Neuronal stem cell (in vitro differentiated cells): ENCODE measurements around the gene CLDN24.
A peak's percentile ranks its signal among the peaks of the same experiment; 100 is the strongest.

ENCODE experiments used
- DNase-seq: peaks from one replicate; pipeline ENCODE4 v3.0.0-alpha.2; 2013; ENCODE audit warnings: low spot score
- H2AFZ ChIP-seq: one replicate; pipeline ENCODE4 v1.6.1; 2013; ENCODE audit warnings: mild to moderate bottlenecking, low read length, inconsistent platforms
- H2AK5ac ChIP-seq: 2 replicates; pipeline ENCODE4 v1.6.1; 2013; ENCODE audit warnings: low read depth, mild to moderate bottlenecking, inconsistent platforms, low read length, moderate library complexity, mixed read lengths
- H2BK120ac ChIP-seq: 2 replicates; pipeline ENCODE4 v1.6.1; 2013; ENCODE audit warnings: low read depth, mild to moderate bottlenecking, inconsistent platforms, low read length, moderate library complexity, mixed read lengths
- H2BK12ac ChIP-seq: one replicate; pipeline ENCODE4 v1.6.1; 2013; ENCODE audit warnings: low read length, inconsistent platforms
- H2BK15ac ChIP-seq: 2 replicates; pipeline ENCODE4 v1.6.1; 2013; ENCODE audit warnings: mild to moderate bottlenecking, low read length, inconsistent platforms, mixed read lengths
- H2BK5ac ChIP-seq: one replicate; pipeline ENCODE4 v1.6.1; 2013; ENCODE audit warnings: inconsistent platforms, mild to moderate bottlenecking, low read length, moderate library complexity
- H3K14ac ChIP-seq: one replicate; pipeline ENCODE4 v1.6.1; 2013; ENCODE audit warnings: low read length, inconsistent platforms
- H3K18ac ChIP-seq: 2 replicates; pipeline ENCODE4 v1.6.1; 2013; ENCODE audit warnings: low read length, inconsistent platforms
- H3K23ac ChIP-seq: 2 replicates; pipeline ENCODE4 v1.6.1; 2013; ENCODE audit warnings: low read depth, mild to moderate bottlenecking, mixed read lengths, low read length, inconsistent platforms; ENCODE audit not compliant: poor library complexity
- H3K27ac ChIP-seq: replicated peaks from 3 replicates; pipeline ENCODE4 v1.5.1; 2013; ENCODE audit warnings: low read length, inconsistent platforms
- H3K27me3 ChIP-seq, 3 experiments: 2 replicates each; pipeline ENCODE4 v1.6.1; 2013; ENCODE audit warnings: low read length in 3 of 3, mild to moderate bottlenecking in 2 of 3, inconsistent platforms in 1 of 3, low read depth in 1 of 3, mixed read lengths in 1 of 3, moderate library complexity in 1 of 3; ENCODE audit not compliant: control insufficient read depth in 3 of 3, insufficient read depth in 3 of 3
- H3K36me3 ChIP-seq, 2 donors: replicated peaks in 1 of 2; 2 replicates each; pipeline ENCODE4 v1.6.1; 2013; ENCODE audit warnings: low read length in 2 of 2; ENCODE audit not compliant: control insufficient read depth in 2 of 2, insufficient read depth in 2 of 2
- H3K4ac ChIP-seq: 2 replicates; pipeline ENCODE4 v1.6.1; 2013; ENCODE audit warnings: inconsistent platforms, mild to moderate bottlenecking, low read length, moderate library complexity
- H3K4me1 ChIP-seq, 2 donors: 1 replicate in 1 of 2; 2 replicates in 1 of 2; pipeline ENCODE4 v1.6.1; 2013; ENCODE audit warnings: low read length in 2 of 2, low read depth in 1 of 2; ENCODE audit not compliant: control insufficient read depth in 2 of 2, insufficient read depth in 1 of 2
- H3K4me2 ChIP-seq: one replicate; pipeline ENCODE4 v1.6.1; 2013; ENCODE audit warnings: mild to moderate bottlenecking, low read length, inconsistent platforms; ENCODE audit not compliant: insufficient read depth, poor library complexity, severe bottlenecking
- H3K4me3 ChIP-seq, 2 donors: 2 replicates each; pipeline ENCODE4 v1.5.1; 2013; ENCODE audit warnings: low read length in 2 of 2, mild to moderate bottlenecking in 2 of 2, inconsistent platforms in 1 of 2, moderate library complexity in 1 of 2
- H3K79me1 ChIP-seq: one replicate; pipeline ENCODE4 v1.6.1; 2013; ENCODE audit warnings: low read depth, mild to moderate bottlenecking, inconsistent platforms, low read length, moderate library complexity
- H3K9ac ChIP-seq: one replicate; pipeline ENCODE4 v1.6.1; 2013; ENCODE audit warnings: mild to moderate bottlenecking, low read depth, low read length, inconsistent platforms; ENCODE audit not compliant: poor library complexity
- H3K9me3 ChIP-seq, 2 donors: replicated peaks in 1 of 2; 2 replicates each; pipeline versions ENCODE3 to v1.6.1; 2013; ENCODE audit warnings: low read length in 2 of 2, mild to moderate bottlenecking in 2 of 2, inconsistent platforms in 1 of 2, low read depth in 1 of 2, mixed read lengths in 1 of 2, moderate library complexity in 1 of 2; ENCODE audit not compliant: control insufficient read depth in 2 of 2, insufficient read depth in 1 of 2
- H4K8ac ChIP-seq: one replicate; pipeline ENCODE4 v1.6.1; 2013; ENCODE audit warnings: low read depth, mild to moderate bottlenecking, inconsistent platforms, low read length, moderate library complexity
- H4K91ac ChIP-seq: one replicate; pipeline ENCODE4 v1.6.1; 2013; ENCODE audit warnings: low read length, low read depth, mild to moderate bottlenecking, inconsistent platforms; ENCODE audit not compliant: poor library complexity
- WGBS, 2 donors: extraction: QIAGEN DNeasy Blood & Tissue Kit; methylation state at CpG; one replicate each; pipeline ENCODE4 v1.1.7; 2013; ENCODE audit warnings: missing lambda C conversion rate in 2 of 2, mixed read lengths in 1 of 2; ENCODE audit not compliant: insufficient read length in 2 of 2, insufficient replicate concordance in 1 of 2; ENCODE audit errors: extremely low coverage in 2 of 2; 5-methylcytosine and 5-hydroxymethylcytosine counted together

Gene CLDN24

DNA sequence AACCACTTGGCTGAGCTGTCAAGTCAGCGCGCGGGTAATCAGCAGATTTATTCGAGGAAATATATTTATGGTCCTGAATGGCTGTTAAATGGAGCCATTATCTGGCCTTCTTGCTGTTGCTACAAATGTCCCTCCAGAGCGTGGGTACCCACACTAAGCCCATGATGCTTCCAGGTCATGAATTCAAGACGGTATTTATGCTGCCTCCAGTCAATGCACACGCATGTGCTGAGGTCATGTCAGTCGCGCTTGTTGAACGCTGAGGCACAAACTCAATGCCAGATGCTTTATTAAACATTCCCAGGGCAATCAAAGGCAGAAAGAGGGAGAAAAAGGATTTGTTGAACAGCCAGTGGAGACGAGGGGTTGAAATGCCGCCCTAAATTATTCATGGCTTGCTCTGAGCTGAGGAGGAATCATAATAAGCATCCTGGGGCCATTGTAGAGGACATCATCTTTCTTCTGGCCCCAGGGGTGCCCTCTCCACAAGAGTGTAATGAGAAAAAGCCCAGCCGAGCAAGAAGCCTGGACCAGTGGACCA is 36.1 kb upstream of the CLDN24 start:
- no peaks in the 10 kb centered on the region for H3K36me3 ChIP-seq
- no peak overlapping the region for H3K4ac ChIP-seq
- DNase-seq: no peak
- no peak overlapping the region for H3K18ac ChIP-seq
- no peak overlapping the region for H2BK120ac ChIP-seq
- no peak overlapping the region for H3K14ac ChIP-seq
- H3K9me3 ChIP-seq: peaks cover 0 to 3% of the 10 kb centered on the region in 2 donors
- H3K27ac ChIP-seq: no peak overlapping the region
- H3K79me1 ChIP-seq: no peaks in the 10 kb centered on the region
- no peak overlapping the region for H2BK12ac ChIP-seq
- no peak overlapping the region for H2BK15ac ChIP-seq
- no peak overlapping the region for H4K8ac ChIP-seq
- no peak overlapping the region for H3K9ac ChIP-seq
- H3K4me1 ChIP-seq: peaks cover 2% of the 10 kb centered on the region in 2 donors
- no peak overlapping the region for H2AK5ac ChIP-seq
- H2AFZ ChIP-seq: peak overlapping the region; percentile 36
- H2BK5ac ChIP-seq: no peak overlapping the region
- H3K27me3 ChIP-seq: no peaks in the 10 kb centered on the region
- no peak overlapping the region for H3K23ac ChIP-seq
- H3K4me2 ChIP-seq: no peak overlapping the region
- WGBS, 2 donors: no CpG with 5 or more reads among the region's 13 CpGs
- H4K91ac ChIP-seq: no peak overlapping the region
- H3K4me3 ChIP-seq: no peak overlapping the region

DNA sequence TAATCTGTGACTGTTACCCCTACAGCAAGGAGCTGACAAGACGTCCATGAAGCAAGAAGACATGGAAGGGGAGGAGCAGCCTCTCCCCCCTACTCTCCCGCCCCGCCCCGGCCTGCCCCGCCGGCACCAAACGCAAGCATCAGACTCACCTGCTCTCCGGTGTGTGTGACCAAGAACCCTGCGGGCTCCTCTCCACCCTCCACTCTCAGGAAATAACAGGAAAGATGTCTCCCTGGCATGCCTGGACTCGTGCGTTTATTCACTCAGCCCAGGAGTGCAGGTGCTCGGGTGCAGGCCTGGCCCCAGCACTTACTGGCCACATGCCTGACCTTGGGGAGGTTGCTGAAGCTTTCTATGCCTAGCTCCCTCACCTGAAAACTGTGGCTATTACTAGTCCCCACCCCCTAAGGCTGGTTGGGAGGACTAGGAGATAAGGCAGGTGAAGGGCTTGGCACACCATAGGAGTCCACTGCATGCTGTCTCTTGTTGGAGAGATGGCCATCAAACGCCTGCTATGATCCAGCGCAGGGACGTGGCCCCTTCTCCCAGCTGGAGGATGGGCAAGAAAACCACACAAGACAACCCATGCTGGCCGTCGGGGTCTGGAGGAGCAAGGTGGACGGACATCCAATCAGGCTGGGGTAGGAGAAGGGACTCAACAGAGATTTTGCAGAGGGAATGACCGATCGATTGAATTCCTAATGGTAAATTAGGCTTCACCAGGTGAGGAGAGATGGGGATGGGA is 34.9 kb upstream of the CLDN24 start:
- no peaks in the 10 kb centered on the region for H3K27me3 ChIP-seq

DNA sequence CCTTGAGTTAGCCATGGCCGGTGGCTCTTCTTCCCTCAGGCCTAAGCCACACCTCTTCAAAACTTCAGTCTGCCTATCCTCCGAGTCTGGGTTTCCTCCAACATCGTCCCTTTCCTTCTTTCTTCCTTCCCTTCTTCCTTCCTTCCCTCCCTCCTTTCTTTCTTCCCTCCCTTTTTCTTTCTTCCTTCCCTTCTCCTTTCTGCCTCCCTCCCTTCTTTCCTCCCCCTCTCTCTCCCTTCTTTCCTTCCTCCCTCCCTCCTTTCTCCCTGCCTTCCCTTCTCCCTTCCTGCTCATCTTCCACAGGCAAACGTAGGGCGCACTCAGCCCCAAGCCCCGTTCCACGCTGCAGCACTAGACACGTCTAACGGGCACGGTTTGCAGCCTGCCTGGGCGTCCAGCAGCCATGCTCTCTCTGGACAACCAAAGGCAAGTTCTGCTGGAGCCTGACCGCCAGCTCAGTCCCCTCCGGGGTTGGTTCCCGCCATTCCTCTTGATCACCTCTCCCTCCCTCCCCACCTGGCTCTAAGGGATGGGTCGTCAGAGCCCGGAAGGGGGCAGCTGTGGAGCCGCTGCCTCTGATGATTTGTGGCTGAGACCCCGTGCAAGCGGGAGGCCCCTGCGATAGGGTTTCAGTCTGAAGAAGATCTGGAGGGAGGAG is 34.1 kb upstream of the CLDN24 start:
- no peak for DNase-seq
- Histone ChIP-seq H3K9me3 (peaks cover 0 to 3% of the 10 kb centered on the region in 2 donors), H3K4me3 (no peak overlapping the region), H3K79me1 (no peaks in the 10 kb centered on the region), H3K4ac (no peak overlapping the region), H2BK12ac (no peak overlapping the region), H3K4me1 (peaks cover 0 to 2% of the 10 kb centered on the region in 2 donors), H2BK15ac (no peak overlapping the region), H3K27ac (no peak overlapping the region), H3K27me3 (no peaks in the 10 kb centered on the region), H2AFZ (no peak overlapping the region), H3K18ac (peak overlapping the region; percentile 20), H4K8ac (no peak overlapping the region), H2AK5ac (no peak overlapping the region), H3K4me2 (no peak overlapping the region), H4K91ac (no peak overlapping the region), H3K36me3 (no peaks in the 10 kb centered on the region), H3K14ac (no peak overlapping the region), H2BK5ac (no peak overlapping the region), H2BK120ac (no peak overlapping the region), H3K9ac (no peak overlapping the region), H3K23ac (no peak overlapping the region)
- WGBS, 2 donors: no CpG with 5 or more reads among the region's 20 CpGs

More for the DNA sequence above, 34.9 kb upstream of the CLDN24 start:
- Histone ChIP-seq H4K91ac (no peak overlapping the region), H3K9me3 (peaks cover 0 to 3% of the 10 kb centered on the region in 2 donors), H3K14ac (peak overlapping the region; percentile 9), H3K23ac (no peak overlapping the region), H3K4me2 (no peak overlapping the region), H2BK12ac (no peak overlapping the region), H3K18ac (no peak overlapping the region), H3K4ac (no peak overlapping the region), H3K79me1 (no peaks in the 10 kb centered on the region), H3K4me3 (no peak overlapping the region), H2BK5ac (no peak overlapping the region), H2BK15ac (no peak overlapping the region), H2AK5ac (no peak overlapping the region), H3K27ac (no peak overlapping the region), H3K4me1 (peaks cover 0 to 2% of the 10 kb centered on the region in 2 donors), H3K36me3 (no peaks in the 10 kb centered on the region), H4K8ac (no peak overlapping the region), H2AFZ (no peak overlapping the region), H2BK120ac (peak overlapping the region; percentile 9), H3K9ac (no peak overlapping the region)
- WGBS, 2 donors: no CpG with 5 or more reads among the region's 20 CpGs
- DNase-seq: no peak

DNA sequence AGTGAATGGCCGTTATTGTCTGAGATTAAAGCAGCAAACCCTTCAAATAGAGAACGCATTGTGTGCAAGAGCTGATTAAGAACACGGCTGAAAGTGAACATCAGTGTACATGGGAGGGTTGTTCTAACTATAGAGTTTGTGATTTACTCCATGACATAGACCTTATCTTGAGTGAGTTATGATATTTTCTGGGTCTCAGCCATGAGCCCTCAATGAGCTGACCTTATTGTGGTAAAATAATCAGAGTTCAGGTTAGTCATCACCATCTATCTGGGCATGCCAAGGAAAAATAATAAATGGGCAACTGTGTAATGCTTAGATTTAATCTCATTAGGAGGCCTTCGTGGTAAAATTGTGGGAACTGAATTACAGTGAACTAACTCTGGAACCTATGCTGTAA is 33.2 kb upstream of the CLDN24 start:
- H2BK15ac ChIP-seq: no peak overlapping the region
- WGBS, 2 donors: no CpG with 5 or more reads among the region's 4 CpGs
- H2BK120ac ChIP-seq: no peak overlapping the region
- H3K9me3 ChIP-seq: peaks cover 0 to 1% of the 10 kb centered on the region in 2 donors
- no peak for DNase-seq
- H3K14ac ChIP-seq: no peak overlapping the region
- no peaks in the 10 kb centered on the region for H3K79me1 ChIP-seq
- no peak overlapping the region for H3K9ac ChIP-seq
- no peak overlapping the region for H4K91ac ChIP-seq
- H3K4ac ChIP-seq: no peak overlapping the region
- no peak overlapping the region for H2AFZ ChIP-seq
- no peak overlapping the region for H2AK5ac ChIP-seq
- H3K18ac ChIP-seq: no peak overlapping the region
- peaks cover 0 to 2% of the 10 kb centered on the region in 2 donors for H3K4me1 ChIP-seq
- H3K36me3 ChIP-seq: no peaks in the 10 kb centered on the region
- no peak overlapping the region for H3K27ac ChIP-seq
- no peak overlapping the region for H3K4me3 ChIP-seq
- no peak overlapping the region for H3K23ac ChIP-seq
- H2BK12ac ChIP-seq: no peak overlapping the region
- H4K8ac ChIP-seq: no peak overlapping the region
- no peaks in the 10 kb centered on the region for H3K27me3 ChIP-seq
- no peak overlapping the region for H3K4me2 ChIP-seq
- H2BK5ac ChIP-seq: no peak overlapping the region
